GM15510 (cell line): Measurements from ENCODE around the gene RAD18.

Experiments used
- POLR2A ChIP-seq: IDR thresholded peaks from 3 replicates; pipeline ENCODE4 v1.6.1; 2011; ENCODE audit warnings: borderline replicate concordance; ENCODE audit not compliant: insufficient read length; ENCODE audit errors: extremely low read depth

The RAD18 gene, protein sequence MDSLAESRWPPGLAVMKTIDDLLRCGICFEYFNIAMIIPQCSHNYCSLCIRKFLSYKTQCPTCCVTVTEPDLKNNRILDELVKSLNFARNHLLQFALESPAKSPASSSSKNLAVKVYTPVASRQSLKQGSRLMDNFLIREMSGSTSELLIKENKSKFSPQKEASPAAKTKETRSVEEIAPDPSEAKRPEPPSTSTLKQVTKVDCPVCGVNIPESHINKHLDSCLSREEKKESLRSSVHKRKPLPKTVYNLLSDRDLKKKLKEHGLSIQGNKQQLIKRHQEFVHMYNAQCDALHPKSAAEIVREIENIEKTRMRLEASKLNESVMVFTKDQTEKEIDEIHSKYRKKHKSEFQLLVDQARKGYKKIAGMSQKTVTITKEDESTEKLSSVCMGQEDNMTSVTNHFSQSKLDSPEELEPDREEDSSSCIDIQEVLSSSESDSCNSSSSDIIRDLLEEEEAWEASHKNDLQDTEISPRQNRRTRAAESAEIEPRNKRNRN

GRCh38 chr3:8963137-8963853 is at the start of gene RAD18:
RAD18 (minus strand) TSS chr3:8963472; CDS start chr3:8963385, 87 bp downstream.
- TF ChIP-seq POLR2A = peak; percentile 64

- no peak for TF ChIP-seq POLR2A
Observed at GRCh38 chr3:9012521-9012920, 49.2 kb upstream of the RAD18 start.

GRCh38 chr3:9009976-9010545 is 46.8 kb upstream of the RAD18 start:
- TF ChIP-seq POLR2A = no peak

DNA sequence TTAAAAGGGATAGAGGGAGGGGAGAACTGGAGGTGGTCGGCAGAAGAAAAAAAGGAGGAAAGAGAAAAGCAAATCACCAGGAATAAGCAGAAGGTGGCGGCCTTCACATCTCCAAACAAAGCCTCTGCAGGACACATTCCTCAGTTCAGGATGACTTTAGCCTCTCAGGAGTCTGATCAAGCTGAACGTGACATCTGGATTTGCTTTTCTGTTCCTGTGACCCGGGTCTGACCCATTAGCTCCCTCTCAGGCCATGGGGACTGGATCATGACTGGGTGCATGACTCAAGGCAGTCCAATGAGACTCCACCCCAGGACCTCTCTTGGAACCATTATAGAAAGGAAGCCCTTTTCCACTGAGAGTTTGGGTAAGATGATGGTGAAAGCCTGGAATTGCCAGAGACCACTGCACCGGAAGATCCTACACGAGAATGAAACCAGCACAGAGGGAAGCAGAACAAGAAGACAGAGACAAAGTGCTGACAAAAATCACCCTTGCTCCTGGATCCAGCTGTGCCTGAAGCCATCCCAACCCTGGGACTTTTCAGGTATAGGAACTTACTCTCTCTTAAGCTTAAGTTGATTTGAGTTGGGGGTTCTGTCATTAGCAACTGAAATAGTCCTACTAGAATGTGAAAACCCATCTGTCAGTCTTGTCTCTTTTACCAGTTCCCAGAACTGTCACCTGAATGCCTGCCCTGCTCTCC is 45.4 kb upstream of the RAD18 start:
- no peak for TF ChIP-seq POLR2A

DNA sequence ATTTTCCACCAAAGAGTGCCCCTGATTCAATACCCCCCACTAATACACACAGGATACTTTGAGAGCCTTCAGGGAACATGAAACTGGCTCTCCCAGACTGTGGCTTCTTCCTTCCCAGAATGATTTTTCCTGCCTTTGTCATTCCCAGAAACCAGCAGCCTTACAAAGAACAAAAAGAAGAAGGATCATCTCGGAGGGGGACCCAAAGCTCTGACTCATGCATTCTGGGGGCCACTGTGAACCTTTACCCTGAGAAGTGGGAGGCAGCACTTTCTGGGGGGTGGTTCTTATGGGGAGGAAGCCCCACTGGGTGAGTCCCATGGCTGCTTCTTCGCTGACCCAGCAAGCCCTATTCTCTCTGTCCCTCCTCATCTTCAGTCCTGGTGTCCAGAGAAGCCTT is 44.7 kb upstream of the RAD18 start:
- TF ChIP-seq POLR2A = no peak

DNA sequence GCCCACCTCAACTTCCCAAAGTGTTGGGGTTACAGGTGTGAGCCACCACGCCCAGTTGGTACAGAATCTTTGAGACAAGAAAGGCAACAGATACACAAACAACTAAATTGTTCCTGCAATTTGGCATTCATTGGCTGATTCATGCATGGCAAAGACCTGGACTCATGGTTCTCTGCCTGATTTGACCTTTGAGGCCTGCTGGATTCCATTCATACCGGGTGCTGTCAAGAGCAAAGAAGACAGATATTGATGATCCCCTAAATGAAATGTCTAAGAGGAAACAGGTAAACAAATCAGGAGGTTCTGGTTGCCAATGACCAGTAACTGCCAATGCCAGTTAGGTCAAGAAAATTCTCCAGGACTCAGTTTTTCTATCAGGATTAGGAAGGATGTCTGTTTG is 43.9 kb upstream of the RAD18 start:
- TF ChIP-seq POLR2A = no peak

DNA sequence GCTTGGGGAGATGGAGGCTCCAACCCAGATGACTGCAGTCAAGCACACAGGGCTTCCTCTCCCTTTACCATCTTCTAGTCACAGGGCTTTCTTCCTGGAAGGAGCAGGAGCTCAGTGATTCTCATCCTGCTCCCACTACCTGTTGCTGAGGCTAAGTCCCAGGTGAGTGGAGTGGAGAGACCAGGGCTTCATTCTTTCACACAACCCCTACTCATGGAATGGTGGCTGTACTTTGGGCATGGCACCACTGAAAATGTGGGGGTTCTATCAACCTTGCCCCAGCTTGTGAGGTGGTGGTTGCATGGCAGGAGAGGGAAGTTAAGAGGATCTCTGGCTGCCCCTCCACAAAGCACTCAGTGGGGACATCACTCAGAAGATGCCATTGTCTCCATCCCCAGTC is 36.8 kb upstream of the RAD18 start:
- no peak for TF ChIP-seq POLR2A

DNA sequence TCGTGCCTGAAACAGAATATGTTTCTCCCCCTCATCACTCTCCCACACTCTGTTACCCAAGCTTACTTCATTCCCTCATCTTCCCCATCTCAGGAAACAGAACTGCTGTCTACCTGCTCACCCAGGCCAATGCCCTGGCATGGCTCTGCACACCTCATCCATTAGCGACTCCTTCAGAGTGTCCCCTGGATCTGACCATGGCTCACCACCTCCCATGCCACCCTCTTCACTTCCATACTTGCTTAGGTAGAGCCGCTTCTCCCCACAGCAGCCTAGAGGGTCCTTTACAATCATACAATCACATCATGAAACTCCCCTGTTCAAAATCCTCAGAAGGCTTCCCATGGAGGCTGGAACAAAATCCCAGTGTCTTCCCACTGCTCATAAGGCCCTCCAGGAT is 33.9 kb upstream of the RAD18 start:
- TF ChIP-seq POLR2A = no peak

- no peak for TF ChIP-seq POLR2A
Observed at GRCh38 chr3:8996681-8997121, 33.4 kb upstream of the RAD18 start.

- no peak for TF ChIP-seq POLR2A
Observed at GRCh38 chr3:8996216-8996615, 32.9 kb upstream of the RAD18 start.

GRCh38 chr3:8994226-8994625 is 31.0 kb upstream of the RAD18 start:
- TF ChIP-seq POLR2A = no peak

- TF ChIP-seq POLR2A = no peak
Observed at GRCh38 chr3:8993331-8993730, 30.1 kb upstream of the RAD18 start.

- no peak for TF ChIP-seq POLR2A
Observed at GRCh38 chr3:8992854-8993253, 29.6 kb upstream of the RAD18 start.

DNA sequence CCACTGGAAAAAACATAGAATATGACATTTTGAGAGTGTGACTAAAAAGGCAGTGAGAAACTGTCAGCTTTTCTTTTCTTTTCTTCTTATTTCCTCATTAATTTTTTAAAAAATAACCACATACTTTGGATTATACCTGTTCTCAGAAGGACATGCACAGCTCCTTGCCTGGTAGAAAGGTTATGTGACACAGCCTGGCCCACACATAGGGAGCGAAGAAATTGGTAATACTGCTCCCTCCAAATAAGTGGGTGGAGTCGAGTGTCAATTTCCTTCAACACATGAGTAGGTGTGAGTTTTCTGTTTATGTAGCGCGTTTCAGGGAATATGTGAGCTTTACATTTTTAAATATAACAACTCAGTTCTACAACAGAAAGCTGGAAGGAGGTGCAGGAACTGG is 28.9 kb upstream of the RAD18 start:
- no peak for TF ChIP-seq POLR2A
